ENCODE measurements around the gene CACNB2.

Gene CACNB2

DNA sequence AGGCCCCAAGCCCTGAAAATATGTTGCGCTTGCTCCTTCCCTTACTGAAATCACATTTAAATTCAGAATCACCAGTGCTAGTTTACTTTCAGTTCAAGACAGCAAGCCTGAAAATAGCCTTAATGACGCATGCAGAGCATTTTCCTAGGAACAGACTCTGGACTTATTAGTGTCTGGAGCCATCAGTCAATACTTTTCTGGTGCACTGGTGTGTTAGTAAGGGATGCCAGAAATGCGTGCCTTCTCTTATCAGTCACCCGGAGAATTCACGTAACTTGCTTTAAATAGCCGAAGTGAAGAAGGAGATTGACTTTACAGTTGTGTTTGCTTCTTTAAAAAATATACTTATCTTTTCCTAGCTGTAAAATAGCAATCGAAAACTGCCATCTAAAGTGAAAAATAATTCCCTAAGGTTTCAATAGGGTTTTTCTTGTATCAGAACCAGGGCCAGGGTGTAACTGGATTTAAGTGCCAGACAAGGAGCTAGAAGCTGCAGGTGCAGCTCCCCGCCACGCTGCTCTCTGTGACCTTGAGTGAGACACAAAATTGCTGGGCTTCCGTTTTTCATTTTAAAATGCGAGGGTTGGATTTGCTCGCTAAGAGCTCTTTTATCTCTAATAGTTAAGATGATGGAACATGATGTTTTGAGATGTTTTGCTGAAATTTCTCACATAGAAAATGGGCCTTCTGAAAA, 333.3 kb downstream of the CACNB2 start:
- DNase-seq, result no peak

DNA sequence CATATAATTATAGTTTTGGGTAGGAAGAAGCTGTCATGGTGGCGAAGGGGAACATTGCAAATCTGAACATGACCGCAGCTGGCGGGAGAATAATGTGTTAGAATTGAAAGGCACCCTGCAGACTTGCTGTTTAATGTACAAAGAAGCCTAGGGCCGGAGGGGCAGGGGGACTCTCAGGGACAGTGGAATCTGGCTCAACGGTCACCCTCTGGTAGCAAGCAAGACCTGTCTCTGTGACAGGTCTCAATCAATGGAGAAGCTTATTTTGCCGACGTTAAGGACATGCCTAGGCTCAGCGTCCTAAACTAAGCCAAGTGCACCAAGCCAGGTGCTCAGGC, 333.9 kb downstream of the CACNB2 start:
- DNase-seq, result no peak

DNA sequence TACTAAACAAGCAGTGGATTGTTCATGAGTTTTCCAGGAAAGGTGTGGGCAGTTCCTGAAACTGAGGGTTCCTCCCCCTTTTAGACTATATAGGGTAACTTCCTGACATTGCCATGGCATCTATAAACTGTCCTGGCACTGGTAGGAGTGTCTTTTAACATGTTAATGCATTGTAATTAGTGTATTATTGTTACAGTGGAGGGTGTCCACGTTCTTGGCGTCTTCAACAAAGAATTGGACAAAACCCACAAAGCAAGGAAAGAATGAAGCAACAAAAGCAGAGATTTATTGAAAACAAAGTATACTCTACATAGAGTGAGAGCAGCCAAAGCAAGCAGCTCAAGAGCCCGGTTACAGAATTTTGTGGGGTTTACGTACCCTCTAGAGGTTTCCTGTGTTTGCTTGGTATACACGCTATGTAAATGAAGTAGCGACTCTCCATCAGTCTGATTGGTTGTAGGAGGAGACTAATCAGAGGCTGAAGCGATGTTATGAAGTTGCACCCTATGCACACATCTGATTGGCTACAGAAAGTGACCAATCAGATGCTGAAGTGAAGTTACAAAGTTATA, 335.9 kb downstream of the CACNB2 start:
- no peak for DNase-seq

DNA sequence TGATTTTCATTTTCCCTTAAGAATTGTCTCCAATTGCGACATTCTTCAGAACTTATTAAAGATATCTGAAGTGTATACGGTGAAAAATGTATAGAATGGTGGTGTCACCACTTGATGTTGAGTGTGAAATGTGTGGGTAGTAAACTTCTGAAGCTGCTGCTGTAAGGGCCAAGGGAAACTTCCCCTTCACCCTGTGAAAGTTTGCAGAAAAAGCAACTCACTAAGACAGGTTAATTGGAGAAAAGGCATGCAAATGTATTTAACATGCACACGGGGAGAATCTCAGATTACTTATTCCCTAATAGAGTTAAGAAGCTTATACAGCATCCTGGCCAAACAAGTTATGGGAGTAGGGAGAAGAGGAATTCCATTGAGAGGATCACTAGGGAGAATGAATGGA, 338.1 kb downstream of the CACNB2 start:
- DNase-seq, result no peak

DNA sequence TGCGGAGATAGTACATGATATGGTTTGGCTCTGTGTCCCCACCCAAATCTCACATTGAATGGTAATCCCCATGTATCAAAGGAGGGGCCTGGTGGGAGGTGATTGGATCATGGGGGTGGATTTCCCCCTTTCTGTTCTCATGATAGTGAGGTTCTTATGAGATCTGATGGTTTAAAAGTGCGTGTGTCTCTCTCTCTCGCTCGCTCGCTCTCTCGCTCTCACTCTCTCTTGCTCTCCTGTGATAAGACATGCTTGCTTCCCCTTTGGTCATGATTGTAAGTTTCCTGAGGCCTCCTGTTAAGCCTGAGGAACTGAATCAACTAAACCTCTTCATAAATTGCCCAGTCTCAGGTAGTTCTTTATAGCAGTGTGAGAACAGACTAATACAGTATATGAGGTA, 339.3 kb downstream of the CACNB2 start:
- DNase-seq, result no peak

DNA sequence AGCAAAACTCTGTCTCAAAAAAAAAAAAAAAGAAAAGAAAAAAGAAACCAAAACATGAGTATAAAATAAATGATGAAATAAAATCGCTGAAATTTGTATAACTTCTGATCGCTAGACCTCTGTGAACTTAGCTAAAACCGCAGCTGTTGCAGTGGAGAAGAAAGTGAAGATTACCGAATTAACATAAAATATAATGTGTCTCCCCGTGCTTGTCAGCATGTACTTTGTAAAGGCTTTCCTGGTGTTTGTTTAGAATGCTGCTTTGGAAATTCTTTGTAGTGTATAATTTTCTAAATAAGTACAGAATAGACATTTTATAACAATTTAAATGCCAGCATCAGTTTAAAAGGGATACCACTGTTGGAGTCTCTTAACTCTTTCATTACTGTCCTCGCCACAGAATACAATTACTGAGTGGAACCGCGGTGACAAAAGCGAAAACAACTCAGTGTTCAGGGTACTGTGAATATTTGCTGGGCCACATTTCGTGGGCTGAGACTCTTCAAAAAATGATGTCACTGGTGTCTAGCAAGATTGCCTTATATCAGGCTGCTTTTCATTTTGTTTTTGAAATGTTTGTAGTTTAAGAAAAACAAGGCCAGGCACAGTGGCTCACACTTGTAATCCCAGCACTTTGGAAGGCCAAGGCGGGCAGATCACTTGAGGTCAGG, 343.4 kb downstream of the CACNB2 start:
- DNase-seq, result no peak

DNA sequence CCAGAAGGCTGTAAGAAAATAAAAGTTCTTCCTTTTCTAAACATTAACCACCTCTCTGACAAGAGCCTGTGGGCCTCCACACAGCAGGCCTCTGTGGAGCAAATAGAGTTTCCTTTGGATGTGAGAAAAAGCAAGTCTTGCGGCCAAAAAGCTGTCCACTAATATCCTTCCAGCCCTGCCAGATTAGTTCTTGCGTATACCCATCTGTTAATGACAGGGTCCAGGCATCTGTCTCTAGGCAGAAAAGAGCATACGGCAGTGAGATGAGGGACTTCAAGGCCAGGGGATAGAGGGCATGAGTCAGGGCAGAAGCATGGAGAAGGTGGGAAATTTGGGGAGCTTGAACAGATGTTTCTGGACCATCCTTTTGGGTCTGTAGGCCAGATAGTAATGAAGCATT, 346.2 kb downstream of the CACNB2 start:
- no peak for DNase-seq

DNA sequence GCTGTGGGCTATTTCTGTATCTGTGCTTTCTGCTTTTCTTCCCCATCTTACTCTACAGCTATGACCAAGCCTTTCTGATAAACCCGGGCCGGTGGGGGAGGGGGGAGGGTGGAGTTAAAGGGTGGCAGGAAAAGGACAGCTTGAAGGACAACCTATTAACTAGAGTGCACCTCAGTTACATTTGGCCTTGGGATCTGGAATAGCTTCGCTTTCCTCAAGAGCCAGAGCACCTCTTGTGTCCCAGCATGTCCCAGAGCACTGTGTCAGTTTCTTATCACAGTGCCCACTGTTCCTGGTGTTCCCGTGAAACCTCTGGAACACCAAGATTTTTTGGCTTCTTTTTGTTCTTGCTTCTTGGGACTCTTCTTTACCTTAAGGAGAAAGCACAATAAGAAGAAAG, 350.5 kb downstream of the CACNB2 start:
- DNase-seq, result no peak

DNA sequence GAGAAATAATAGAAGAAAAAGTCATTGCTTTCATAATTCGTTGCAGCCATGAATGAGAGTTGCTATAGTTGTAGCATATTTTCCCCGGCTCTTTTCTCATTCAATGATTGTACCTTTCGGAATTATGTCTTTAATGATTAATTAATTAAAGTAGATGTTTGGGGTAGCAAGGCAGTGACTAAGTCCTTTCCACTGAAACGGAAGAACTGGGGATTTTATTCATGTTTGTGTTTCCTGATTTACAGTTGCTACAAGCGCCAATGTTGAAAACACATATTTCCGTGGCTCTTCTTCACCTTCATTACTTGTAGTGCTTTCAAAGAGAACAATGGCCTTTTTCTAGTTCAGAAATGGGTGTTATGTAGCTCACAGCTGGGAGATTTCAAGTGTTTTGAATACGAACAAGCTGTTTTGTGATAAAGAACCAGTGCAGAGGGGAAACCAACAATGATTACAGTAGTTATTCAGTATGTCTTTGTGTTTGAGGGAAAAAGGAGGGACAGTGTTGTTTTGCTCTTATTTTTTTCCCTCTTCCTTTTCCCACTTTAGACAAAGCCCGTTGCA, 357.7 kb downstream of the CACNB2 start:
- DNase-seq, result no peak

DNA sequence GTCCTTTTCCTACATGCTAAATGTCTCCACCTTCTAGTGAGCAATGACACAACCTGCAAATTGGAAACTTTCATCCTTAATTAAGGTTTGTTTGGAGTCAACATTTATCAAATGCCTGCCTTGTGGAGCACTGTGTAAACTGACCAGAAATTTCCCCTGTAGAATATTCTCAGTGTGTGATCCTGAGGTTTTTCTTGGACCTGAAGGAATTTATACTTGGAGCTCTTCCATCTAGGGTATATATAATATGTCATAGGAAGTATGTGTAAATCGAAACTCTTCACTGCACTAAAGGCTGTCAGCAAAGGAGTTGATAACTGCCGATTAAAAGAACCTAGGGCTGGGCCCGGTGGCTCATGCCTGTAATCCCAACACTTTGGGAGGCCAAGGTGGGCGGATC, 358.8 kb downstream of the CACNB2 start:
- no peak for DNase-seq

DNA sequence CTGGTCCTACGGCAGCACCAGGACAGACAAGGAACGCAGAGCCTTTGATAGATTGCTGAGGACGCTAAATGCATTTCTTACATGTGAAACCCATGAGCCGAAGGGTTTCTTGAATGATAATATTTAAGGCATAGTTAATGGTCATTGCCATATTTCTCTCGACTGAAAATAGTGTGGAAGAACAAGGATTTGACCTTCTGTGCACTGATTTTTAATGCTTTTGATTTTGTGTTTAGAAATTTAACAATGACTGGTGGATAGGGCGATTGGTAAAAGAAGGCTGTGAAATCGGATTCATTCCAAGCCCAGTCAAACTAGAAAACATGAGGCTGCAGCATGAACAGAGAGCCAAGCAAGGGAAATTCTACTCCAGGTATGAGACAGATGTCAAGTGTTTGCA, 360.4 kb downstream of the CACNB2 start:
- DNase-seq, result no peak

DNA sequence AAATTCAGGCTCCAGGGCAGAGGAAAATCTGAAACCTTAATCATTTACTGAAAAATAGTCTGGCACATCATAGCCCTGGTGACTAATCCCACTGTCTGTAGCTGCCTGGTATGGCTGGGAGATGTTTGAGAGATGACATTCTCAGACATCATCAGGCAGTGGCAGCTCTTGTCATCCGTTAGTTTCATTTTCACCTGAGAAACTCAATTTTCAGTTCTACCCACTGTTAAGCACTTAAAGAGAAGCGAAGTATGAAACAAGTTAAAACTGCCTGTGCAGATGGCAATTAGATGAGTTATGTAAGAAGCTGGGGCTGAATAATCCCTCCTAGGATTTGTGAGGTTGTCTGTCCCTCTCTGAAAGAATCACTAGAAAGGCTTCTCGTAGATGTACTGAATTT, 361.0 kb downstream of the CACNB2 start:
- DNase-seq, result no peak

DNA sequence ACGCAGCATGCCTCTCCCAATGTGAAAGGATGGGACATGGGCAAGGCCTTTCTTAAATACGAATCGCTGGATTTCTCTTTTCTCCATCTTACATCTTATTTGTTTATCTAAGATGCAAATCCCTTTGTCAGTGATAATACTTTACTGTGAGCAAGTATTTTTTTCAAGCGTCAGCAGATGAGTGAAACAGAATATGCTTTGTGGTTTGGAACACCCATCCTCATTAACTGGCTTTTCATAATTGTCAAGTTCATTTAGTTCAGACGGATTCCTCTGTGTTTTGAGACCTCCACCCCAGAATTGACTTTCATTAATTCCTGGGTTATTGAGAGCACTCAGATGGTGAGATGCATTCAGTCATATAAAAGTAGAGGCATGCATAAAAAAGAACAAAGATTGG, 361.4 kb downstream of the CACNB2 start:
- DNase-seq, result no peak

DNA sequence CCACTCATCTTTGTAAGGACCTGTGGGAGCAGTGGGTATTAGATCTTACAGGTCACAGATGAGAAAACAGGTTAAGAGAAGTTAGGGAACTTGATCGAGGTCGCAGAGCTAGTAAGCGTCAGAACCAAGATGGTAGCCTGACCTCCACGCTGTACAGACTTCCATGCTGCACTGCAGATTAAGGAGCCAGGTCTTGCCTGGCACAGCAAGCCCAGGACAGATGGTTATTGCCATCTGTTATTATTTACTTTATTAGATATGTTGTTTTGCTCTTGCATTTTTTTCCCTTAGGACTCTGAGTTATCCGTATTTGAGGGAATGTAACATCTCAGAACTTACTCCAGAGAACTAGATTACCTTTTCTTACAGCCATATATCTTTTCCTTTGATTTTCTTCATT, 363.9 kb downstream of the CACNB2 start:
- DNase-seq, result no peak

DNA sequence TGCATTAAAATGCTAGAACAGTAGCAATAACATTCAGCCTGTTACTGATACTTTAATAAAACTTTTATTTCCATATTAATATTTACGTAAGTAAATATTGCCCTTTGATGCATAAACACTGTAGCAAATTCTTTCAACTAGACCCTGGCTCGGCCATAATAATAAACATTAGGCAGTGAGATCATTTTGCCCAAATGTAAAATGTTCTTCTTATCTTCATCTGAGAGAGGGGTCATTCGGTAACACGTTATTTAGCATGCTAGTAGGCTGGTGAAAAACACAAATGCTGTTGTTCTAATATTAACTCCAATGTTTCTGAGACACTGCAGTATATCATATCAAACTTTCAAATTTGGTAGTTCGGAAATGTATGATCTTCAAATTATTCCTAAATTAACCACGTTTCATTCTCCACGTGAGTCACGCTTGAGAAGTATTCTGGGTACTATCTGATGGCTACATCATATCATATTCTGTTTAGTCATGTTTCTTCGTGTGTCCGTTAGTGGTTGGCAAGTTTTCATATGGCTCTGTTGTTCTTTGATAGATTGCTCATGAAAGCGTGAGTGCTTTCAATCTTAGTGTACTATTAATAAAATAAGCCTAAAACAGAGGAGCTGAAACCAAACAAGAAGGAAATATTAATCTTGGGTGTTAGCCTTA, 365.4 kb downstream of the CACNB2 start:
- no peak for DNase-seq

DNA sequence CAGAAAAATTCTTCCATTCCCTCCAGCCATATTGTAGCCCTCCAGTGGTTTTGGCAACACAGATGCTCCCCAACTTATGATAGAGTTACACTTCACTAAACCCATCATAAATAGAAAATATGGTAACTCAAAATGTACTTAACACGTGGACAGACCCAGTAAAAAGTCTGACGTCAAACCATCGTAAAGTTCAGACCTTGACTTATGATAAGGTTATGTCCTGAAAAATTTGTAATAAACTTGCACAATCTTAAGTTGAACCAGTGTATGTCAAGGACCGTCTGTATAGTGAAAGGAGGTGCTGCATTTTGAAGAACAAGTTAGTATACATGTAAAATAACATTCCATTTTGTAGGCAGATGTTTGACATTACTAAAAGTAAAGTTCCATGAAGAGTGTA, 368.4 kb downstream of the CACNB2 start:
- DNase-seq, result no peak

DNA sequence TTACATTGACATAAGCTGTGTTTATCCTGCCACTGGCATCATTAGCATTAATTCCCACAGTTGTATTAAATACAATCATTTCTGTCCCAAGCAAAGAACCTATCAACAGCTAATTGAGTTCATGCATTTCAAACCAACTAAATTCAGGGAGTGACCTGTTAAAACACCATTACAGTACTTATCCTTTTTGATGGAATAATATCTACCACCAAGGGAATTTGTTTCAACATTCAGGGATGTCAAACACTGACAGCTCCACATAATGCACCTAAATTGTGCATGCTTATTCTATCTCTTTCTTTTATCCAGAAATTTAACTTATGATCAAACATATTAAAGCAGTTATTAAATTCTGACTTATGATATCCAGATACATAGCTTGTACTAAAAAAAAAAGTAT, 374.3 kb downstream of the CACNB2 start:
- DNase-seq, result no peak

DNA sequence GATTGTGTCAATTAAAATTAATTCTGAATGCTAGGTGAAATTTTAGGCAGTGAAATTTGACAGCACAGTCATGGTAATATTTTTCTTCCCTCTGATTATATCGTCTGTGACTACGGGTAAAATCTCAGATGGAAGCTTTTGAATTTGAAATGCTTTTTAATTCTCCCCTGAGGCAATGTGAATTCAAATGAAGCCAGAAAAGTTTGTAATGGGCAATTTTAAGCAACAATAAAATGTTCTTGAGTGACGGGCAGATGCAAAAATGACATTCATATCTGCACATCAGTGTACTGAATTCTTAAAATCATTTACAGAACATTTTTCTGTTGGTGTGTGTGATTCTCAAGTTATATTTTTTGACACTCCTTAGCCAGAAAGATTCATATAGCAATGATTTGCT, 376.6 kb downstream of the CACNB2 start:
- no peak for DNase-seq

DNA sequence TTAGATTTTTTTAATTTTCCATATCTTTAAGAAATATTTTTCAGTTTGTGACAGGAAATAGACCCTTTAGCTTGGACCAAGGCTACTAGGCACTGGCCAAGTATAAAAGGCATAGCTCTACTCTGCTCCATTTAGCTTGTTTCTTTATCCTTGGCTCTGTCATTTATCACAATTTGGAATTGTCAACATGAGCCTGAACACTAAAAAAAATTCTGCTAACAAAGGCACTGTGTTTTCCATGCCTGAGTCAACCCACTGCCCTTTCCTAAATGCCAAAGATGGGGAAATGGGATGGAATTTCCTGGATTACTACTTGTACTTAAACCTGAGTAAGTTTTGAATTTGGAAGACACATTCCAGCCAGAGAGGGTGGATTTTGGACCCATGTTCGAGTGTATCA, 382.8 kb downstream of the CACNB2 start:
- DNase-seq, result no peak

DNA sequence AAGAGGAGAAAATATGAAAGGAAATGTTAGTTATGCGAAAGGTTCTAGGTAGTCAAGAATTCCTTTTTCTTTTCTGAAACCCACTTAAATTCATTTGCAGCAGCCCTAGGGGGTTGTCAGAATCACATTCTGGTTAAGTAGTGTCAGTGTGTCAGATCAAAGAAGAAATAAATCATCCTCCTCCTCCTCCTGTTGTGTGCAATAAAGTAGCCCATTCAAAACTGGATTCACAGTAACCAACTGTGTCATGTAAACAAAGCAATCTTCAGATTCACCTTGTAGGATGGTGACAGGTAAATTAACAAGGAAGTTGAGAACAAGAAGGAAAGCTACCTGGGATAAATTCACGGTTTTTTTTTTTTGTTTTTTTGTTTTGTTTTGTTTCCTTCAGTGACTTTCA, 383.6 kb downstream of the CACNB2 start:
- no peak for DNase-seq

DNA sequence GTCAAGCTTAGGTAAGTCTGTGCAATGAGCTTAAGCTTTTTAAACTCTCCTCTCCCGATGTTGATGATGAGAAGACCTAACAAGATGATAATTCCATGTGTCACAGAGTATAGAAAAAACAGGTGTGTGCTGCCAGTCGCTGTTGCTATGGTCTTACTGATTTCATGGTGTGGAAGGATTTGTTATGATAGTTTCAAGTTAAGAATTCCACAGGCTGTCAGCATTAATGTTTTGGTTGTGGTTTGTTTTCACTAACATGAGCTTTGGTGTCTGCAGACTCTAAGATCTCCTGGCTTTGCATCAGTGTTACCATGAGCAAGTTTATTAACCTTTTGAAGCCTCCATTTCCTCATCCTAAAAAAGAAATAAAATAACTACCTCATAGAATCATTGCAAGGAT, 387.5 kb downstream of the CACNB2 start:
- DNase-seq, result no peak

DNA sequence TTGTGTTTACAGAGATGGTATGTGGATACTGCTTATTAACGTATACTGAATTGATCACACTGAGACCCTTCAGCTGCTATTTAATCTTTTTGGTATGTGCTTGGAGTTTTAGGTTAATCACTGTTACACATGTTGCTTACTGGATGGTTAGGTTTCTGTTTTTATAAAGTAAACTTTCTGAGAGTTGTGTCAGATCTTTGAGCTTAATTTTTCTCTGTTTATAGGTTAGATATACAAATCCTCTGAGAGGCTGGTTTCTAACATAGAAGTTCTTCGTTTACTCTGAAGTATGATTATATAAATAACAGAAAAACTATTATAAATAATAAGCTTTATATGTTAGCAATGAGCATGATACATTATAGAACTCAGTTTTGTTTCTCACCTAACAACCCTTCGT, 388.1 kb downstream of the CACNB2 start:
- no peak for DNase-seq

DNA sequence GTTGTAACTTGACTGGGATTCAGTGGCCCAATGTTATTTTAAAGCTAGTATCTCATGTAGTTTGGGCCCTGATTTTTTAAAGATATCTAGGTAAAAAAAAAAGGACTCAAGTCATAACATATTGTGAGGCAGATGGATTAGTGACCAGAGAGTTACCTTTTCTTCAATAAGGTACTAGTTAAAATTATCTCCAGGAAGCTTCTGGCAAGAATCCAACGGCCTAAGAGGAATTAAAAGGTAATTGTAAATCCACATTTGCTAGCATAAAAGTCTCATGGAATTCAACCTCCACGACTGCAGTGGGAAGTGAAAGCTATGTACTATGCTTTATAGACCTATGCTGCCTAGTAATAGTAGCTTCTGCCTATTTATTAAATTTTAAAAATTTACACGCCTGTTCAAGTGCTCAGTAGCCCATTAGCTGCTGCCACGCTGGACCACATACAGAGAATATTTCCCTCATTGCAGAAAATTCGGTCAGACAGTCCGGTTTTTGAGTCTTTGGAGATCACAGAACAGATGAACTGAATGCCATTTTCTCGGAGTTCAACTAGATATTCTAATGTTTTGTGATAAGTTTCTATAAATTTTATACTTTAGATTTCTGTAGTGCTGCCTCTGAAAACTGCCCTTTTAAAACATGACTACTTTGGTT, 392.8 kb downstream of the CACNB2 start:
- DNase-seq, result no peak
